CD4-positive, alpha-beta T cell (primary cell): ENCODE measurements around the gene TENM4. TPM values are rescaled to one million over a fixed set of nuclear protein-coding genes. Genes with fewer than 3 reads are reported as not detected.
"Not testable (repeated sequence)": the region's sequence is repeated elsewhere in the genome, so short reads cannot be mapped to it uniquely, and the experiment has no call there.

Experiments
- ATAC-seq: fragments of 200-7000 bp; cut with Tn5 transposase; one replicate; pipeline ENCODE4 v1.10.0; 2022; ENCODE audit warnings: mild to moderate bottlenecking; ENCODE audit not compliant: poor library complexity
- CTCF ChIA-PET: fragments of 350-600 bp; sonication (Branson Sonifier 250); formaldehyde crosslinking; loops from one replicate; lab custom pipeline; 2021; ENCODE audit warnings: antibody characterized with exemption, inconsistent platforms; lab: Charles Lee
- POLR2A ChIA-PET: fragments of 350-600 bp; sonication (Branson Sonifier 250); formaldehyde crosslinking; loops from one replicate; lab custom pipeline; 2021; ENCODE audit warnings: antibody characterized with exemption, inconsistent platforms; lab: Charles Lee
- DNase-seq, 14 experiments: peaks; one replicate each; pipeline ENCODE4 v3.0.0-alpha.2; 2013 to 2020; ENCODE audit warnings: mixed read lengths in 2 of 14
- H3K27ac ChIP-seq, 2 donors: one replicate each; pipeline versions ENCODE4 v1.5.1 to v1.7.0; 2013; ENCODE audit warnings: low read length in 2 of 2, low read depth in 1 of 2, mild to moderate bottlenecking in 1 of 2
- H3K27me3 ChIP-seq, 2 experiments: 1 replicate in 1 of 2; 2 replicates in 1 of 2; pipeline versions ENCODE4 v1.6.1 to v1.7.0; 2013; ENCODE audit warnings: low read length in 2 of 2, control low read depth in 1 of 2, mild to moderate bottlenecking in 1 of 2, moderate library complexity in 1 of 2; ENCODE audit not compliant: insufficient read depth in 2 of 2, control insufficient read depth in 1 of 2
- H3K36me3 ChIP-seq: one replicate; pipeline ENCODE4 v1.6.1; 2013; ENCODE audit warnings: low read length, control low read depth; ENCODE audit not compliant: insufficient read depth
- H3K4me1 ChIP-seq: one replicate; pipeline ENCODE4 v1.6.1; 2013; ENCODE audit warnings: low read length, control low read depth; ENCODE audit not compliant: insufficient read depth
- H3K4me3 ChIP-seq: one replicate; pipeline ENCODE4 v1.5.1; 2013; ENCODE audit warnings: mild to moderate bottlenecking, low read length, moderate library complexity
- H3K9me3 ChIP-seq, 2 experiments: 1 replicate in 1 of 2; 2 replicates in 1 of 2; pipeline versions ENCODE4 v1.6.1 to v1.7.0; 2013; ENCODE audit warnings: low read length in 2 of 2, mild to moderate bottlenecking in 2 of 2, control low read depth in 1 of 2, moderate library complexity in 1 of 2; ENCODE audit not compliant: control insufficient read depth in 1 of 2, insufficient read depth in 1 of 2
- H3K27ac Mint-ChIP-seq: one replicate; pipeline ENCODE4 v1.8.0; 2020; ENCODE audit warnings: mixed read lengths
- H3K27me3 Mint-ChIP-seq: one replicate; pipeline ENCODE4 v1.8.0; 2021; ENCODE audit warnings: mixed read lengths
- H3K36me3 Mint-ChIP-seq: one replicate; pipeline ENCODE4 v1.8.0; 2021; ENCODE audit warnings: low read depth, mixed read lengths
- H3K4me1 Mint-ChIP-seq: one replicate; pipeline ENCODE4 v1.8.0; 2021; ENCODE audit warnings: low read depth, mixed read lengths
- H3K4me3 Mint-ChIP-seq: one replicate; pipeline ENCODE4 v1.8.0; 2020; ENCODE audit warnings: mild to moderate bottlenecking, mixed read lengths
- H3K9me3 Mint-ChIP-seq: one replicate; pipeline ENCODE4 v1.8.0; 2020; ENCODE audit warnings: mixed read lengths
- intact Hi-C, 2 experiments: fragments of 100-400 bp; cut with DNase I in 1 of 2; cut with micrococcal nuclease in 1 of 2; formaldehyde crosslinking; loops; one replicate each; pipeline versions ENCODE4 v1.15.1 to v1.9.0; 2023 to 2025; cut with DNase I, micrococcal nuclease
- total RNA-seq, 174 experiments: library from RNA in 2 of 174; stranded (reverse) in 2 of 174; gene quantifications; one replicate each; pipeline ENCODE4 v1.2.3 and lab custom pipeline; 2021 to 2026
- TF ChIP-seq, protein P1 (sequence below): fragments of 200-600 bp; IDR thresholded peaks from one replicate; pipeline ENCODE4 v1.8.0; 2022; ENCODE audit warnings: antibody characterized with exemption, mild to moderate bottlenecking

TENM4 gene
- total RNA-seq, 2 experiments from 2014 or later: 0.22 to 0.31 TPM

DNA sequence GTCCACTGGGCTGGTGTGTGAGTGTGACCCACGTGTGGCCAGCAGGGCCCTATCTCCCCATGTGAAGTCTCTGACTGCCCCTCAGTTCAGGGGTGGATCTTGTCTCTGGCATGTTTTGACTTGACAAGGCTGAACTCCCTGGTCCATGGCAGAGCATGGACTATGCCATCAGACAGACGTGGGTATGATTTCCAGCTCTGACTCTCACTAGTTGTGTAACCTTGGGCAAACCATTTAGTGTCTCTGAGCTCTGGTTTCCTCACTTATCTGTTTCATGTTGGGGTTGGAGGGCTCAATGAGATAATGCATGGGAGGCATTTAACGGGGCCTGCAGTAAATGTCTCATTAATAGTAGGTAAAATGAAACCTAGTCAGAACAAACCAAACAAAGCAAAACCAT is 611.7 kb downstream of the TENM4 start:
- Histone ChIP-seq H3K9me3 (no peaks in the 10 kb centered on the region), H3K4me1 (no peaks in the 10 kb centered on the region), H3K36me3 (no peaks in the 10 kb centered on the region), H3K4me3 (no peak overlapping the region), H3K27me3 (no peaks in the 10 kb centered on the region), H3K27ac (no peak overlapping the region)
- DNase-seq (peak in 1 of 14 experiments; percentile 9), ATAC-seq (no peak)
- intact Hi-C loops: no loop called here
- Mint-ChIP-seq H3K9me3 (no peaks in the 10 kb centered on the region), H3K27me3 (peaks cover 8% of the 10 kb centered on the region), H3K4me1 (no peaks in the 10 kb centered on the region), H3K27ac (no peak overlapping the region), H3K4me3 (no peak overlapping the region), H3K36me3 (no peaks in the 10 kb centered on the region)
- TF ChIP-seq, protein P1, sequence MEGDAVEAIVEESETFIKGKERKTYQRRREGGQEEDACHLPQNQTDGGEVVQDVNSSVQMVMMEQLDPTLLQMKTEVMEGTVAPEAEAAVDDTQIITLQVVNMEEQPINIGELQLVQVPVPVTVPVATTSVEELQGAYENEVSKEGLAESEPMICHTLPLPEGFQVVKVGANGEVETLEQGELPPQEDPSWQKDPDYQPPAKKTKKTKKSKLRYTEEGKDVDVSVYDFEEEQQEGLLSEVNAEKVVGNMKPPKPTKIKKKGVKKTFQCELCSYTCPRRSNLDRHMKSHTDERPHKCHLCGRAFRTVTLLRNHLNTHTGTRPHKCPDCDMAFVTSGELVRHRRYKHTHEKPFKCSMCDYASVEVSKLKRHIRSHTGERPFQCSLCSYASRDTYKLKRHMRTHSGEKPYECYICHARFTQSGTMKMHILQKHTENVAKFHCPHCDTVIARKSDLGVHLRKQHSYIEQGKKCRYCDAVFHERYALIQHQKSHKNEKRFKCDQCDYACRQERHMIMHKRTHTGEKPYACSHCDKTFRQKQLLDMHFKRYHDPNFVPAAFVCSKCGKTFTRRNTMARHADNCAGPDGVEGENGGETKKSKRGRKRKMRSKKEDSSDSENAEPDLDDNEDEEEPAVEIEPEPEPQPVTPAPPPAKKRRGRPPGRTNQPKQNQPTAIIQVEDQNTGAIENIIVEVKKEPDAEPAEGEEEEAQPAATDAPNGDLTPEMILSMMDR: no peak
- ChIA-PET POLR2A (no interaction called here), CTCF (interaction anchor here (0.9 kb wide), 1 partner anchor 8 kb away, joined by 4 read pairs; no protein-coding TSS in a partner anchor)

- H3K36me3 Mint-ChIP-seq: no peaks in the 10 kb centered on the region
- H3K27me3 ChIP-seq: no peaks in the 10 kb centered on the region
- no peak for DNase-seq
- H3K27ac ChIP-seq: no peak overlapping the region
- H3K4me3 Mint-ChIP-seq: no peak overlapping the region
- H3K27ac Mint-ChIP-seq: no peak overlapping the region
- H3K4me3 ChIP-seq: no peak overlapping the region
- no peaks in the 10 kb centered on the region for H3K9me3 ChIP-seq
- no peaks in the 10 kb centered on the region for H3K4me1 Mint-ChIP-seq
- POLR2A ChIA-PET: no interaction called here
- CTCF ChIA-PET: interaction anchor here (0.9 kb wide), 1 partner anchor 9 kb away, joined by 4 read pairs; no protein-coding TSS in a partner anchor
- no peaks in the 10 kb centered on the region for H3K4me1 ChIP-seq
- TF ChIP-seq, protein P1: no peak
- intact Hi-C loops: no loop called here
- no peaks in the 10 kb centered on the region for H3K9me3 Mint-ChIP-seq
- no peak for ATAC-seq
- H3K27me3 Mint-ChIP-seq: peaks cover 8% of the 10 kb centered on the region
- H3K36me3 ChIP-seq: no peaks in the 10 kb centered on the region
Measured at GRCh38 chr11:78828676-78829075, 612.2 kb downstream of the TENM4 start.

GRCh38 chr11:78827291-78827690 is 613.5 kb downstream of the TENM4 start:
- intact Hi-C loops, H3K27me3 ChIP-seq, H3K4me1 Mint-ChIP-seq, H3K4me1 ChIP-seq, H3K36me3 Mint-ChIP-seq, H3K27ac Mint-ChIP-seq, H3K27me3 Mint-ChIP-seq, H3K4me3 ChIP-seq, ATAC-seq, POLR2A ChIA-PET, H3K36me3 ChIP-seq, H3K9me3 Mint-ChIP-seq, H3K27ac ChIP-seq, H3K4me3 Mint-ChIP-seq, CTCF ChIA-PET, H3K9me3 ChIP-seq, DNase-seq: not testable (repeated sequence)

- ChIA-PET POLR2A (no interaction called here), CTCF (no interaction called here)
- Mint-ChIP-seq H3K4me1 (no peaks in the 10 kb centered on the region), H3K4me3 (no peak overlapping the region), H3K27ac (no peak overlapping the region), H3K36me3 (no peaks in the 10 kb centered on the region), H3K9me3 (no peaks in the 10 kb centered on the region), H3K27me3 (peaks cover 8% of the 10 kb centered on the region)
- TF ChIP-seq, protein P1: no peak
- intact Hi-C loops: no loop called here
- Histone ChIP-seq H3K36me3 (no peaks in the 10 kb centered on the region), H3K4me1 (no peaks in the 10 kb centered on the region), H3K4me3 (no peak overlapping the region), H3K27me3 (no peaks in the 10 kb centered on the region), H3K9me3 (peaks cover 0 to 6% of the 10 kb centered on the region in 2 experiments), H3K27ac (no peak overlapping the region)
- no peak for DNase-seq
- ATAC-seq: no peak
Measured at GRCh38 chr11:78825591-78826020, 615.2 kb downstream of the TENM4 start.
